Lung microvascular endothelial cell (primary cell): Measurements from ENCODE around the gene KCNIP2. TPM values are rescaled to one million over a fixed set of nuclear protein-coding genes. Genes with fewer than 3 reads are reported as not detected.
A peak's percentile ranks its signal among the peaks of the same experiment; 100 is the strongest.

Experiments used
- DNase-seq, 2 donors: peaks; one replicate each; pipeline versions ENCODE4 v3.0.0 to v3.0.0-alpha.2; 2010; ENCODE audit warnings: low read depth in 2 of 2
- total RNA-seq: library from RNA; depleted of rRNA; stranded (reverse); fragments of >200 nt; gene quantifications from 2 replicates; pipeline ENCODE4 v1.2.1, GENCODE V29; 2014

The KCNIP2 gene
- total RNA-seq, 1 donor from 2014 or later: 0.20 TPM

DNA sequence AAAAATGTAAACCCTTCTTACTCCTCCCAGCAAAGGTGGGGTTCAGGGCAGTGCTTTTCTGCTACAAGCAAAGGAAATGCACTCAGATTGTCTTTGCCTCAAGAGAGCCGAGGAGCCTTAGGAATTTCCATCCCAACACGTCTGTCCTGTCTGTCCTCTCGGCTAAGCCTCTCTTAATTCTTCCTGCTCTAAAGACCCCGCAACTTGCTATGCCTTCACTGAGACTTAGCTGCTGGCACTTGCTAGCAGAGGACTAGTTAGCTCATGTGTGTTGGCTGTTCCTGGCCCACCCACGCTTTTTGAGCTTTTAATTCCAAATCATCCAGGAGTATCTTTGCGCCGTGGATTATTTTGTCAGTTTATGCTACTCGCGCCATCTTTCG, 59.9 kb downstream of the KCNIP2 start:
- DNase-seq: no peak

DNA sequence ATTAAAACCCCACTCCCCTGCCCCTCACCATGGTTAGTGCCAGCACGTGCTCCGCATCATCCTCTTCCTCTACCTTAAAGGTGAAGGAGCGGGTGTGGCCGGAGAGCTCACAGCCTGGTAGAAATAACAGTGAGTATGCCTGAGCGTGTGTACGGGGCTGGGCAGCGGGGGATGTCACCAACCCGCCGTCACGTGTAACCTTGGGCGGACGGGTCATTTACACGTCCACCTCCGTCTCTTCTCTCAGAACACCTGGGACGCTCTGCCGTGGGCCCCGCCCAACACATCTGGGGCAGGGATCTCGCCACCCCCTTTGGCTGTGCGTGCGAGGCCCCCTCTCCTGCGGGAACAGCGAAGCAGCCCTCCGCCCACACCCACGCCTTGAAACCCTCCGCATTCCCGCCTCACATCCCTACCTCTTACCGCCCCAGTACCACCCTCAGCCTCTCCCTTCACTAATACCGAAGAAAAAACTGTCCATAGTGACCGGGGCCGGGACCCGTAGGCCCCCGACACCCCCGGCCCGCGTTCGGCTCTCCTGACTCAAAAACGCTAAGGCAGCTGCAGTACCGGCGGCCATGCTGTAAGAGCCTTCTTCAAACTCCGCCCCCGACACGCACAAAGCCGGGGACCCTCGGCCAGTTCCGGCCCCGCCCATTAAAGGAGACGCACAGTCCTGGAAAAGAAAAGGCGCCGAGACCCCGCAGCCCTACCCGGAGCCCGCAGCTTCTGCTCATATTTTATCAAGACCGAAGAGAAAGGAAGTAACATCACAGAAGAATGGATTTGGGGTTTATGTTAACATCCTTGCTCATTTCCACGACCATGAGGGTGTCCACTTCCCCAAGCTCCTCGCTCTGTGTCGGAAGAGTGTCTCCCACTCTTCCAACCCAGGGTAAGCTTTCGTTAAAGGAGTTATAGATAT, 60.5 kb downstream of the KCNIP2 start, which contains the start of gene NPM3:
Gene NPM3, minus strand, starts transcription at position 636 of the 925 bp plus-strand sequence. Its CDS starts 56 bp downstream, at position 580.
- DNase-seq: peak; percentile 75 to 77

DNA sequence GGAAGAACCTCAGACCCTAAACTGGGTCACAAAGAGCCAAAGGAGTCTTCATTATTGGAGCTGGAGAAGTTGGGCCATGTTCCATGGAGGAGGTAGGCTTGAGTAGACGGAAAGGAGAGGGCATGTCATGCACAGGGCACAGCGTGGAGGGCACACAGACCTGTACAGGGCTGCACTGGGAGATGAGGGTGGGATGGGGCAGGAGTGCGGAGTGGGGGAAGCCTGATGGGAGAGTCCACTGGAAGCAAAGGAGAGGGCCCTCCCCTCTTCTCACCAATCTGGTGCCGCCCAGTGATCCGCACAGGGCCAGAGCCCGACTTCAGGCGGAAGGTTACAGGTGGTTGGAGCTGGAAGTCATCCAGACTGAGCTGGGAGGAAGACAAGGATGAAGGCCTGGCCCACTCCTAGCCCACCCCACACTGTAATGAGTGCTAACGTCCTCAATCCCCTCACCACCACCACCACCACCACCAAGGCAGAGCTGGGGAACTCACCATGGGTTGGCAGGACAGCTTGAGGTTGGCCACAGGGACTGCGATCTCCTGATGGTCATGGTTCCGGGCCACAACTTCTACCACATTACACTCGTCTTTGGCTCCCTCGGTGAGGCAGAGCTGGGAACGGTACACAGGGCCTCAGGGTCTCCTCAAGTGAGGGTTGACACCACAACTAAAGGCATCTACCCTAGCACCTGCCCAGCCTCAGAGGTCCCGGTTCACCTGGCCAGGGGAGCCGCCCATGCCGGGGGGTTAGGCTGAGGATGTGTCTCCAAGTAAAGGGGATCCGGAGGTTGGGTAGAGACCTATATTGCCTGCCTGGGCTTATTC, 61.4 kb downstream of the KCNIP2 start:
- DNase-seq: no peak

DNA sequence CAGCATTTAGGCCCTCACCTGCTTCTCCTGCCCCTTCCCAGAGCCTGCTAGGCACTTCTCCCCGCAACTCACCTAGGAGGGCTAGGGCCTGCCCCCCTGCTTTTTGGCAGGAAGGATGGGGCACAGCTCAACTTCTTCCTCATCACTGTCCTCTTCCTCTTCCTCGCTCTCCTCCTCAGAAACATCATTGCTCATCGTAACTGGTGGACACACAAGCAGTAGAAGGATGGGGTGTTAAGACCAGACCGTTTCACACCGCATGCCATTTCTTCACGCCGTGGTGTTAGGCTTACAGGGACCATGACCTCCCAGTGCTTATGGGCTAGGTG, 62.0 kb downstream of the KCNIP2 start:
- DNase-seq: no peak

DNA sequence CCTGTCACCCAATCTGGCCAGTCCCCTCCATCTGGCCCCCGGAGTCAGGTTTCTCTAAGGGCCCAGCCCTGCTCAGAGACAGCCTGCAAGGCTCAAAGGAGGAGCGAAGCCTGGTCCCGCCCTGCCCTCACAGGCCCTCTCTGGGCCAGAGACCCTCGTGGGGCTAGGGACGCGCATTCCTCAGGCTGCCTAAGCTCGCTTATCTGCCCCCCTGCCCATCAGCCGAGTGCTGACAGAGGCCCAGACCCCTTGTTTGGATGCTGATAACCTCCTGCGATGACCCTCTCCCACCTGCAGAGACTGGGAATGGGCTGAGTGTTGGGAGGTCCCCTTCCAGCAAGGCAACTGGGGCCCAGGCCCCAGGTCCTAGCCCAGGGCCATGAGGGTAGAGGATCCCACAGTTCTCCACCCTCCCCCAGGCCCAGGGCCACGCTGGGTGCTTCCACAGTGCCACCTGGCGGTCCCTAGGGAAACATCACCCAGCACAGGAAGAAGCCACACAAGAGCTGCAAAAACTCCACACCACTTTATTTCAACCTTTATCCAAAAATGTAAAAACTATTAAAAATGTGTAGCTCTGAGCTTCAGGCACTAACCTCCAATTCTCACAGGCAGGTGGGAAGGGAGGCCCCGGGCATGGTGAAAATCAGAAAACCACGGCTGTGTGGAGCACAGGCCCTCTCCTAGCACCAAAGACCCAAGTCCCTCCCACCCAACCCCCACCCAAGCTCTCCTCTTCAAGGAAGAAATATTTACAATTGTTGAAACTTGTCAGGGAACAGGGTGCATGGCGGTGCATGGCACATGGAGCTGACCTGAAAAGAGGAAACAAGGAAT, 62.6 kb downstream of the KCNIP2 start:
- peak; percentile 69 to 76 for DNase-seq

DNA sequence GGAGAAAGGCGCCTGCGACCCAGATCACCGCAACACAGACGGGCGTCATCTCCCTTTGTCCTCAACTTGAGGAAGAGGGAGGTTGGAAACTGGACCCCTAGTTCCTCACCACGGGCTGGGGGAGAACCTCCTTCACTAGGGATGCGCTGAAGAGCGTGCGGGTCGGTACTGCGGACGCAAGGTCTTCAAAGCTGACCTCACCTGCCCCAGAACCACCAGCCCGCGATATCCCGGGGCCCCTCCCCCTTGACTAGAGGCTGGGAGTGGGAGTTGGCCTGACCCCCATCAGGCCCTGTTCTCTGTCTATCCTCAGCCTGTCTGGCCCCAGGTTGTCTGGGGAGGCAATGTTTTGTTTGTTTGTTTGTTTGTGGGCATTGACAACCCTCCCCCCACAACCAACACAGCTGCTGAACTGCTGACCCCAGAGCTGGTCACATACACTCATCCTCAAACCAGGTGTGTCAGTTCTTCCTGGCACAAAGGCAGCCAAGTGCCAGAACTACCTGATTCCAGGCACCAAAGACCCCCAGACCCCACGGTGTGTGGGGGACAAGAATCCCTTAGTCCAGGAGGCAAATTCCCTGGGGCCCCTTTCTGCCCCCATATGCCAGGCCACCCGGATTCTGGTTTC, 63.3 kb downstream of the KCNIP2 start:
- DNase-seq: no peak

DNA sequence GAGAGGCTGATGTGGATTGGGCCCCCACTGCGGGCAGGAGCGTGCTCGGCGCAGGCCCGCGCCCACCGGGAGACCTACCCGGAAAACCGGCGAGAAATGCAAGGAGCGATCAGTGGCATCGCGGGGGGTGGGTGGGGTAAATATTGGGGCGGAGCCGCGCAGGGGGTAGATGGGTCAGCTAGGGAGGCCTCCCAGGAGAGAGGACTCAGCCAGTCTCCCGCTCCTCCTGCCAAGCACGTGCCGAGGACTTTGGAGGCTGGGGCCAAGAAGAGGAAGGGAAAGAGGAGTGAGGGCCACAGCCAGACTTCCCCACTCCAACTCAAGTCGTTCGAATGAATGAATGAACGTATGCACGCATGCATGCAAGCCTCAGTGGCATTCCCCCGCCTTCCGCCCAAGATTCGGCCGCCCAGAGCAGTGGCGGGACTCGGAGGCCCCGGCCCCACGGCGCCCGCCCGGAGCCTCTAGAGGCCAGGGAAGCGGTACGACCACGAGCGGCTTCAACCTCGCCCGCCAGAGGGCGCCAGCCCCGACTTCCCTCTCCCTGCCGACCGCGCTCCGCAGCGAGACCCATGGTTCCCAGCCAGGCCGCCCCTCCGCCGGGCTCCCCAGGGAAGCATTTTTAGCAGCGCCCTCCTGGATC, 63.9 kb downstream of the KCNIP2 start:
- peak; percentile 73 to 79 for DNase-seq

DNA sequence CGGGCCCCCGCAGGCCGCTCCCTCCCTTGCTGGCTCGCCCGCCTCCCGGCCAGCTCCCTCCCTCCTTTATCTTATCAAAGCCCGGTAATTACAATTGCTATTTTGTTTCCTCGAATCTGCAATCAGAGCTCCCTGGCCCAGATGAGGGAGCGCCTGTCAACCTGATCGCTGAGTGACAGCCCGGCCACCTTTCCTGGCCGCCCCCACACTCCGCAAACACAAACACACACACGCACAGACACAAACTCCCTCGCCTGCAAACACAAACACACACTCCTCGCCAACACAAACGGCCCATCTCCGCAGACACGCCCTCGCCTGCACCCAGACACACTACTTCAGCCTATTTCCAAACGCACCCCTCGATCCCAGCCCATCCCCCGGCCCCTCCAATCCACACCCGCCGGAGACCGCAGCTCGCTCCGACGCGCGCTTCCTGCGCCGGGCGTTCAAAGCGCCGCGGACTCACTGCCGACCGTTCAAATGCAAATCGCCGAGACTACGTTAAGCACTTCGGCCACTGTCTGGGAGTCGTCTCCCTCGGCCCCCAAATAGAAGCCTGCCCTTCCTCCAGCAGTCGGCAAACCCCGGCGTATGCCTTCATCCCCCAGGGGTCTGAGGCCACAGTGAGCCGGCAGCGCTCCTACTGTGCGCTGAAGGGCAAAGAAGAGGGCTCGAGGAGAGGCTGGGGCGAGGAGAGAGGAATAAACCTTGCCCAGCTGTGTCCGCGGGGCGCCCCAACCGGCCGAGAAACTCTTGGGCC, 64.6 kb downstream of the KCNIP2 start:
- DNase-seq: peak; percentile 61 to 66

DNA sequence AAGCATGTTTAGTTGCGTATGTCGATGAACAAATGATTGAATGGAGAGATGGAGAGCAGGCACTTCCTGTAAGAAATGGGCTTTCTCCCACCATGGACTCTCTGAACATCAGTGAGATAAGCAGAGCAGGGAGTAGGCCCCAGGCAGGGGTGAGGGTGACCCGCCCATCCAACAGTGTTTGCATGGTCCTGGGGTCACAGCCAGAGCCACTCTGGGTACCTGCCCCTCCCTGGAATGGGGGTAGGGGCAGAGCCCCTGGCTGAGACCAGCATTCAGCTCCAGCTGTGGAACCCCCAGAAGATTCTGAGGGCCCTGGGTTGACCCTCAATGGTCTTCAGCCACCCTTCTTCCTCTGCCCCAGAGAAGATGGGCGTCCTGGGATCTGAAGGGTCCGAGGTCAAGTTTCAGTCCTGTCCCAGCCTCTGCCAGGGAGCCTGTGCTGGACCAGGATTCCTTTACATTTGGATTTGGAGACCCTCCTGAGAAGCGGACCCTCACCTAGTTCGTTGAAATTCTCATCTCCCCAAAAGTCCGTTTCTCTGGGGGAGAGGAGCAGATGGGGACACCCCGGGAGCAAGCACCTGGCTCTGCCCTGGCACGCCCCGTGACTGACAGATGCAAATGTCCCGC, 65.3 kb downstream of the KCNIP2 start:
- DNase-seq: no peak

DNA sequence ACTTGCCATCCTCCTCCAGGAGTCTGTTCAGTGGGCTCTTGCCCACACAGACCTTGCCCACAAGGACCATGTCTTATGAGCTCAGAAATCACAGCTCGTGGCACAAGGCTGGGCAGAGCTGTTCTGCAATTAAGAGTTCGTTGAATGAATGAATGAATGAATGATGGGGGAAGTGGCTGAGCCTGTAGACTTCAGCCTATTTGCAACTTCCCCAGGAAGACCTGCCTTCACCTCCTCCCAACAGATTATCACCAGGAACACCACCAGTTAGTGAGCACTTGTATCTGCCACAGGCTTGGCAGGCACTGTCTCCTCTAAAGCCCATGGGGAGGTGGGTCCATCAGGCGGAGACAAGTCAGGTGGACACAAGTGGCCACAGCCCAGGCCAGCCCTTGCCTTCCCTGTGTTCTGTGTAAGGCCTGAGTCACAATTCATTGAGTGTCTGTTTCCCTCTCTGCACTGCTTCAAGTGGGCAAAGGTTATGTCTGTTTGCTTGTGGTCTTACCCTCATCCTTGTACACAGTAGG, 65.9 kb downstream of the KCNIP2 start:
- no peak for DNase-seq

DNA sequence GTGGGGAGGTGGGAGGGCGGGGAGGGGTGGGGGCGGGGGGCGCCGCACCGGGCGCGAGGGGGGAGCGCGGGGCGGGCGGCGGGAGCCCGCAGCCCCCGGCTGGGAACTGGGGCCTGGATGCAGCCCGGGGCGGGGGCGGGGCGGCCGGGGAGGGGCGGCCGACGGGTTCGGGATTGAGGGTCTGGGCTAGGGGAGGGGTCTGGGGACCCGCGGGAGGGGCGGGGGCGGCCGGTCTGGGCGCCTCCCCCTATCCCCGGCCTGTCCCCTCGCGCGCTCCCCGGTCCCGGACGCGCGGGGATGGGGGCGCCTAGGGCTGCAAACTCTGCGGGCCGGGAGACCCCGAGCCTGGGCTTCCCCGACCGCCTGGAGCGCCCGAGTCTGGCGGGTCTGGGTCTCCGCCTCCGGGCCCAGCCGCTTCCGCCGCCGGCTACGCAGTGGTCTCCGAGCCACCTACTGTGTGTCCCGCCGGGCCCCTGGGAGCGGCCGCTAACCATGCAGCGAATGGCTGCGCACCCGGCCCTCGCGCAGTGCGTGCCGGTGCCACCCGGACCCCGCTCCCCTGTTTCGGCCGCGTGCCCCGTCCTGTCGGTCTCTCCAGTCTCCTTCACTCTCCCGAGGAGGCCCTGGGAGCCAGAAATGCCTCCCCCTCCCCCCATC, 67.3 kb downstream of the KCNIP2 start:
- DNase-seq: no peak

Other genes with a start within 250 kb of the KCNIP2 start
- gene FBXW4, start 148.6 kb downstream of the KCNIP2 start, total RNA-seq: 22.0 and 29.4 TPM in 2 replicates
- not detected in 2 replicates for gene FGF8, start 67.7 kb downstream of the KCNIP2 start, total RNA-seq
- gene NPM3, start 60.4 kb downstream of the KCNIP2 start, total RNA-seq: 57.9 and 91.1 TPM in 2 replicates
- 43.8 and 64.3 TPM in 2 replicates for gene OGA, start 25.4 kb downstream of the KCNIP2 start, total RNA-seq
- gene ARMH3, start 212.4 kb upstream of the KCNIP2 start, total RNA-seq: 4.1 and 4.8 TPM in 2 replicates
- 22.7 and 31.5 TPM in 2 replicates for gene HPS6, start 221.5 kb upstream of the KCNIP2 start, total RNA-seq